Activated T-helper 1 cell treated with anti-CD3 and anti-CD28 coated beads, Interleukin-12 subunit alpha, Interleukin-12 subunit beta, Interleukin-2, Interleukin-4 antibody, amounts not matched to agents 30 ng/mL and 10 ng/mL and 1 ng/mL, durations not matched to agents 14 hours and 24 hours and 36 hours (primary cell): ENCODE results near the gene RNF126. TPM values are rescaled to one million over a fixed set of nuclear protein-coding genes. Genes with fewer than 3 reads are reported as not detected.
"Not testable (repeated sequence)": the region's sequence is repeated elsewhere in the genome, so short reads cannot be mapped to it uniquely, and the experiment has no call there.

Experiments used
- DNase-seq: peaks from one replicate; pipeline ENCODE4 v3.0.0; 2021; ENCODE audit warnings: low spot score
- H3K27ac Mint-ChIP-seq: one replicate; pipeline ENCODE4 v1.8.0; 2021; ENCODE audit warnings: mild to moderate bottlenecking, mixed read lengths
- H3K27me3 Mint-ChIP-seq: one replicate; pipeline ENCODE4 v1.8.0; 2022; ENCODE audit warnings: mild to moderate bottlenecking, moderate library complexity, mixed read lengths; ENCODE audit not compliant: insufficient read depth
- H3K36me3 Mint-ChIP-seq: one replicate; pipeline ENCODE4 v1.8.0; 2021; ENCODE audit warnings: low read depth, mixed read lengths
- H3K4me1 Mint-ChIP-seq: one replicate; pipeline ENCODE4 v1.8.0; 2021; ENCODE audit warnings: low read depth, mixed read lengths
- H3K4me3 Mint-ChIP-seq: one replicate; pipeline ENCODE4 v1.8.0; 2021; ENCODE audit warnings: mild to moderate bottlenecking, moderate library complexity, mixed read lengths
- H3K9me3 Mint-ChIP-seq: one replicate; pipeline ENCODE4 v1.8.0; 2021; ENCODE audit warnings: mixed read lengths
- intact Hi-C: fragments of 100-400 bp; cut with micrococcal nuclease; formaldehyde crosslinking; loops from one replicate; pipeline ENCODE4 v1.15.1; 2024
- total RNA-seq: library from RNA; stranded (reverse); gene quantifications from 2 replicates; pipeline ENCODE4 v1.2.3, GENCODE V29; 2022

Gene RNF126
- total RNA-seq, 1 donor from 2014 or later: 110 TPM

- H3K27ac Mint-ChIP-seq, H3K9me3 Mint-ChIP-seq, intact Hi-C loops, H3K4me3 Mint-ChIP-seq, H3K27me3 Mint-ChIP-seq, DNase-seq, H3K4me1 Mint-ChIP-seq: not testable (repeated sequence)
- peaks cover 14% of the 10 kb centered on the region for H3K36me3 Mint-ChIP-seq
These were observed 41.8 kb downstream of the RNF126 start for GRCh38 chr19:621191-621590.

- intact Hi-C loops: no loop called here
- peaks cover 15% of the 10 kb centered on the region for H3K36me3 Mint-ChIP-seq
- no peak overlapping the region for H3K27ac Mint-ChIP-seq
- no peaks in the 10 kb centered on the region for H3K27me3 Mint-ChIP-seq
- H3K4me1 Mint-ChIP-seq: peaks cover 4% of the 10 kb centered on the region
- H3K4me3 Mint-ChIP-seq: no peak overlapping the region
- DNase-seq: no peak
- H3K9me3 Mint-ChIP-seq: no peaks in the 10 kb centered on the region
These were observed 42.7 kb downstream of the RNF126 start for GRCh38 chr19:620166-620862.

DNA sequence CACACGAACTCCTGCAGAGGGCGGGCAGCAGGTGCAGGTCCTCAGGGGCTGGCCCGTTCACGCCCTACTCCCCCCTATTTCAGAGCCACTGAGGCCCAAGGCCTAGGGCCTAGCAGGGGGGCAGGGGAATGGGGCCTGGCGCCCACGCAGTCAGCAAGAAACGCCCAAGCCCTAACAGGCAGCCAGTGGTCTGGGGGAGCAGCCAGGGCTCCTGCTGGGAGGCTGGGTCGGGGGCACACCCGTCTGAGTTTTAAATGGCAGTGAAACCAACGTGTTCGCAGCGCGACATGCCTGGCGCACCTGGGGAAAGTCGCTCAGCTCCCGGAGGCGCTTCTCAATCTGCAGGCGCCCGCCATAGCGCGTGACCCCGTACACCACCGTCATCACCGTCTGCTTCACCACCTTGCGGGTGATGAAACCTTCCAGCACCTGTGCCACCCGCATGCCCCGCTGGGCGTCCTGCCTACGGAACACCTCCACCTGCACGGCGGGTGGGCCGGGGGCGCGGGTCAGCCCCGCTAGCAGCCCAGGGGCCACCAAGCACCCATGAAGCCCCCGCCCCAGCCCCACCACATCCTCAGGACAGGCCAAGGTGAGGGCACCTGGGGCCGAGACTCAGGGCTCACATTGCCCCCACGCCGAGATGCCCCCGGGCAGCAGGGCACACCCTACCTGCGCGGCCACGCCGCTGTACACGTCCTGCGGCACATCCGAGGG lies 43.6 kb downstream of the RNF126 start:
- no peak overlapping the region for H3K4me3 Mint-ChIP-seq

DNA sequence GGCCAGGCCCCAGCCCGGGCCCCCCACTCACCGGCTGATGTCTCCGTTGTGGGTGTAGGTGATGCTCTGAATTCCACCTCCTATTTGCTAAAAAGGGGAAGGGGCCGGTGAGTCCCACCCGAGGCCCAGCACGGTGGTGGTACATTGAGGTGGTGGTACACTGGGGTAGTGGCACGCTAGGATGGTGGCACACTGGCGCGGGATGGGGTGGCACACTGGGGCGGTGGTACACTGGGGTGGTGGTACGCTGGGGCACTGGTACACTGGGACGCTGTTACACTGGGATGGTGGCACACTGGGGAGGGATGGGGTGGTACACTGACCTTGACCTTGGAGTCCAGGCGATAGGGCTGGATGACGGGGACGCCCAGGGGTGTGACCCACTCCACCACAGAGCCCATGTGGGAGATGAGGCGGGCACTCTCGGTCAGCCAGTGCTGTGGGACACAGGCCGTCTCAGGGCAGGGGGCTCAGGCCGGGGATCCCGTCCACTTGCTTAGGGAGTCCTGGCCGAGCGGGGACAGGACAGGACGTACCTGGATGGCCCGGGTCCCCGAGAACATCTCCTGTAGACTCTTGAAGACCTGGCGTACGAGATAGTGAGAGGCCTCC lies 44.2 kb downstream of the RNF126 start:
- Mint-ChIP-seq H3K27ac (no peak overlapping the region), H3K27me3 (no peaks in the 10 kb centered on the region), H3K36me3 (peaks cover 16% of the 10 kb centered on the region), H3K9me3 (no peaks in the 10 kb centered on the region), H3K4me1 (peaks cover 4% of the 10 kb centered on the region), H3K4me3 (no peak overlapping the region)
- intact Hi-C loops: no loop called here
- DNase-seq: no peak

More for the DNA sequence above, 43.6 kb downstream of the RNF126 start:
- peaks cover 18% of the 10 kb centered on the region for H3K36me3 Mint-ChIP-seq
- intact Hi-C loops: no loop called here
- peaks cover 4% of the 10 kb centered on the region for H3K4me1 Mint-ChIP-seq
- H3K27me3 Mint-ChIP-seq: no peaks in the 10 kb centered on the region
- H3K9me3 Mint-ChIP-seq: no peaks in the 10 kb centered on the region
- no peak overlapping the region for H3K27ac Mint-ChIP-seq
- no peak for DNase-seq

- no peak overlapping the region for H3K4me3 Mint-ChIP-seq
- H3K36me3 Mint-ChIP-seq: peaks cover 13% of the 10 kb centered on the region
- H3K9me3 Mint-ChIP-seq: no peaks in the 10 kb centered on the region
- H3K27ac Mint-ChIP-seq: no peak overlapping the region
- DNase-seq: no peak
- H3K27me3 Mint-ChIP-seq: no peaks in the 10 kb centered on the region
- intact Hi-C loops: no loop called here
- H3K4me1 Mint-ChIP-seq: peaks cover 4% of the 10 kb centered on the region
These were observed 44.8 kb downstream of the RNF126 start for GRCh38 chr19:618247-618619.

DNA sequence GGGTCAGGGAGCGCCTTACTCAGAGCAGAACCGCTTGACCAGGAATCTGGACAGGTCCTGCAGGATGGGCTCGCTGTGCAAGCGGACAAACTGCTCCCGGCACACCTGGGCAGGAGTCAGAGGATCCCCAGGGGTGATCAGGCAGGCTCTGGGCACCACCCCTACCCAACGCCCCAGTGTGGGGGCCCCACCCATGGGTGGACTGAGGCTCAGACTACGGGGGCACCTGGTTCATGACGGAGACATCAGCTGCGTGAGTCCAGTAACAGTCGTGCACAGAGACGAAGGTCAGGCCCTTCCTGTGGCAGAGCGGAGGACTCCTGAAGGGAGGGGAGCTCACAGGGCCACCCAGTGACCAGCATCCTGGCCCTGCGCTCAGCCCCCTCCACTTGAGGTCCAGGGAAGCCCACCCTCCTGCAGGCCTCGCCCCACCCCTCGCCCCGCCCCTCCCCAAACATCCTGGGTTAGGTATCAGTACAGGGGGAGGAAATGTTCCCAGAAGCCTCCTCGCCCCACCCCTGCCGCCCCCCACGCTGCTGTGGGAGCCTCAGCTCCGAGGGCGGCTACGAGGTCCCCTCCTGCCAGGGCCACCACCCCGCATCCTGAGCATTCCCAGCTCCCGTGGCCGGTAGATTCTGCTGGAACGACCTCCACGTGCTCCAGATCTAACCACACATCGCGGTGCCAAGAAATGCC lies 45.3 kb downstream of the RNF126 start:
- no peaks in the 10 kb centered on the region for H3K9me3 Mint-ChIP-seq
- no peak overlapping the region for H3K4me3 Mint-ChIP-seq
- H3K4me1 Mint-ChIP-seq: peaks cover 4% of the 10 kb centered on the region
- H3K27me3 Mint-ChIP-seq: no peaks in the 10 kb centered on the region
- intact Hi-C loops: no loop called here
- no peak overlapping the region for H3K27ac Mint-ChIP-seq
- H3K36me3 Mint-ChIP-seq: peaks cover 13% of the 10 kb centered on the region
- no peak for DNase-seq

DNA sequence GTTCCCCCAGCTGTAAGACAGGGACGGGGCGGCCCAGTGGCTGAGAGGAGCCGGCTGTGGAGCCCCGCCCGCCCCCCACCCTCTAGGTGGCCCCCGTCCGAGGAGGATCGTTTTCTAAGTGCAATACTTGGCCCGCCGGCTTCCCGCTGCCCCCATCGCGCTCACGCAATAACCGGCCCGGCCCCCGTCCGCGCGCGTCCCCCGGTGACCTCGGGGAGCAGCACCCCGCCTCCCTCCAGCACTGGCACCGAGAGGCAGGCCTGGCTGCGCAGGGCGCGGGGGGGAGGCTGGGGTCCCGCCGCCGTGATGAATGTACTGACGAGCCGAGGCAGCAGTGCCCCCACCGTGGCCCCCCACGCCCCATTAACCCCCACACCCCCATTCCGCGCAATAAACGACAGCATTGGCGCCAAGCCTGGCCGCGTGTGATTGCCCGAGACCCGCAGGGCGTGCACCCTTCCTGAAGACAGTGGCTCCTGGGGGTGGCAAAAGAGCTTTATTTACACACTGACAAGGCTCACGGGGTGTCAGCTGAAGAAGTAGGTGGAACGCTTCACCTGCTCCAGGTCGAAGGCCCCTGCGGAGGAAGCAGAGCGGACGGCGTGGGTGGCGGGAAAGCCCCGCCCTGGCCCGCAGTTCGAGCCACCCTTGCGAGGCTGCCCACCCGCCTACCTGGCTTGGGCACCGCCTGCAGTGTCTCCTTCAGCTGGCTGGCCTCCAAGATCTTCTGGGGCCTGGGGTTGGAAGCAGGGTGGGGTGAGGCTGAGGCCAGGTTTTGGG lies 46.1 kb downstream of the RNF126 start:
- DNase-seq: no peak
- H3K36me3 Mint-ChIP-seq: peaks cover 13% of the 10 kb centered on the region
- H3K4me1 Mint-ChIP-seq: peaks cover 4% of the 10 kb centered on the region
- no peaks in the 10 kb centered on the region for H3K9me3 Mint-ChIP-seq
- intact Hi-C loops: no loop called here
- no peaks in the 10 kb centered on the region for H3K27me3 Mint-ChIP-seq
- no peak overlapping the region for H3K27ac Mint-ChIP-seq
- no peak overlapping the region for H3K4me3 Mint-ChIP-seq

- DNase-seq: no peak
- H3K36me3 Mint-ChIP-seq: peaks cover 13% of the 10 kb centered on the region
- peaks cover 9% of the 10 kb centered on the region for H3K4me1 Mint-ChIP-seq
- H3K4me3 Mint-ChIP-seq: no peak overlapping the region
- no peak overlapping the region for H3K27ac Mint-ChIP-seq
- no peaks in the 10 kb centered on the region for H3K27me3 Mint-ChIP-seq
- intact Hi-C loops: no loop called here
- H3K9me3 Mint-ChIP-seq: no peaks in the 10 kb centered on the region
These were observed 46.8 kb downstream of the RNF126 start for GRCh38 chr19:616062-616700.

- Mint-ChIP-seq H3K9me3 (no peaks in the 10 kb centered on the region), H3K27ac (peak overlapping the region; percentile 48), H3K36me3 (peaks cover 13% of the 10 kb centered on the region), H3K4me3 (no peak overlapping the region), H3K4me1 (peaks cover 14% of the 10 kb centered on the region), H3K27me3 (no peaks in the 10 kb centered on the region)
- DNase-seq: no peak
- intact Hi-C loops: no loop called here
These were observed 47.4 kb downstream of the RNF126 start for GRCh38 chr19:615619-616018.

- Mint-ChIP-seq H3K27me3 (no peaks in the 10 kb centered on the region), H3K27ac (no peak overlapping the region), H3K4me3 (no peak overlapping the region), H3K9me3 (no peaks in the 10 kb centered on the region), H3K36me3 (peaks cover 13% of the 10 kb centered on the region), H3K4me1 (peaks cover 14% of the 10 kb centered on the region)
- intact Hi-C loops: no loop called here
- no peak for DNase-seq
These were observed 49.1 kb downstream of the RNF126 start for GRCh38 chr19:613732-614567.

DNA sequence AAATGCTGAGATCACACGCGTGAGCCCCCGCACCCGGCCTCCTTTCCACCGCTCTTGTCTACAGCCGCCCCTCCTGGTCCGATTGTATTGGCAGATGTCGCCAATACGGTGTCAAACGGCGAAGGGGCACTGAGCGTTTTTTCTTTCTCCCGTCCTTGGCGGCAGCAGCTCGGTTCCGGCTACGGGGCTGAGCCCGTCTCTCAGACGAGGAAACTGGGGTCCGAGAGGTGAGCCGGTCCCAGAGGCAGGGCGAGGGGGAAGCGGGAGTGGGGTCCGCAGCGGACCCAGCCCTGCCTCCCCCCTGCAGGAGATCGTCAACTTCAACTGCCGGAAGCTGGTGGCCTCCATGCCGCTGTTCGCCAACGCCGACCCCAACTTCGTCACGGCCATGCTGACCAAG lies 50.1 kb downstream of the RNF126 start:
- Mint-ChIP-seq H3K36me3 (peaks cover 10% of the 10 kb centered on the region), H3K4me3 (no peak overlapping the region), H3K4me1 (peaks cover 14% of the 10 kb centered on the region), H3K27me3 (no peaks in the 10 kb centered on the region), H3K27ac (no peak overlapping the region), H3K9me3 (no peaks in the 10 kb centered on the region)
- intact Hi-C loops: no loop called here
- DNase-seq: no peak
